Stimulated activated CD8-positive, alpha-beta memory T cell treated with anti-CD3 and anti-CD28 coated beads, Interleukin-4, amount 100 ng/mL, for 4 hours (primary cell): ENCODE measurements around the gene HOXB8.

ENCODE experiments used
- DNase-seq, 2 donors: peaks; one replicate each; pipeline ENCODE4 v3.0.0-alpha.2; 2020; ENCODE audit warnings: low read depth in 2 of 2, low spot score in 1 of 2

The HOXB8 gene

DNA sequence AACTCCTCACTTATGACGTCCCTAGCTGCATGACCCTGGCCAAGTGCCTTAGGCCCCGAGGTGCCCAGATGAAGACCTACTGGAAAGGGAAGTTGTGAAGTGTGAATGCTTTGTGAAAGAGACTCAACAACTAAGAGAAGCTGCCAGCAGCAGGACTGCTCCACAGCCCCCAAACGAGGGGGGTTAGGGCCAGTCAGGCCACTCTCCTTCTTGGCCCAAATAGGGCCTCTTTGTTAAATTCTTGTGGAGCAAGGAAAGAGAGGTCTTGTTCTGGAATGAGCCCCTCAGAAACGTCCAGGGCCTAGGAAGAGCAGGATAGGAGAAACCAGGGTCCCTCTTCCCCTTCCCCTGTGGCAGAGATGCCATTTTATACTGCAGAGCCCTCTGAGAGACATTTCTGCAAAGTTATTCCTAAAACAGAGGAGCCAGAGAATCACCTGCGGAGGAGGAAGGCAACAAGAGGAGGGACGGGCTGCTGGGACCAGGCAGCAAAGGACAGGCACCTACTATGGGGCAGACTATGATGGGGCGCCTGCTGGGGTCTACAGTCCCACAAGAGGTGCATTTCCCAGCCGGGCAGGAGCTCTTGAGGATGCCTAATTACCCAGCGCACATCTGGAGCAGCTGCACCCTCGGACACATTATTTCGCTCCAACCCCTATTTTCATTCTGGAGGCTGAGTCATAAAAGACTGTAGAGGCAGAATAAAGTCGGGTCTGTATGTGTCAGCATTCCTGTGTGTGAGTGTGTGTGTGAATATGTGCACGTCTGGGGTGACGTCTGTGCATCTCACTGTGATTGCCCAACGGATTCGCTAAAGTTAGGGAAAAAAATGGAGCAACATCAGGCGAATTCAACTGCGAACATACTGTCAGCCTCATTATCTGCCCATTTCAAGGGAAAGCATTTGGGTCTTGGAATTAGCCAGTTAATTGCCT, 22.5 kb upstream of the HOXB8 start:
- DNase-seq, result no peak

DNA sequence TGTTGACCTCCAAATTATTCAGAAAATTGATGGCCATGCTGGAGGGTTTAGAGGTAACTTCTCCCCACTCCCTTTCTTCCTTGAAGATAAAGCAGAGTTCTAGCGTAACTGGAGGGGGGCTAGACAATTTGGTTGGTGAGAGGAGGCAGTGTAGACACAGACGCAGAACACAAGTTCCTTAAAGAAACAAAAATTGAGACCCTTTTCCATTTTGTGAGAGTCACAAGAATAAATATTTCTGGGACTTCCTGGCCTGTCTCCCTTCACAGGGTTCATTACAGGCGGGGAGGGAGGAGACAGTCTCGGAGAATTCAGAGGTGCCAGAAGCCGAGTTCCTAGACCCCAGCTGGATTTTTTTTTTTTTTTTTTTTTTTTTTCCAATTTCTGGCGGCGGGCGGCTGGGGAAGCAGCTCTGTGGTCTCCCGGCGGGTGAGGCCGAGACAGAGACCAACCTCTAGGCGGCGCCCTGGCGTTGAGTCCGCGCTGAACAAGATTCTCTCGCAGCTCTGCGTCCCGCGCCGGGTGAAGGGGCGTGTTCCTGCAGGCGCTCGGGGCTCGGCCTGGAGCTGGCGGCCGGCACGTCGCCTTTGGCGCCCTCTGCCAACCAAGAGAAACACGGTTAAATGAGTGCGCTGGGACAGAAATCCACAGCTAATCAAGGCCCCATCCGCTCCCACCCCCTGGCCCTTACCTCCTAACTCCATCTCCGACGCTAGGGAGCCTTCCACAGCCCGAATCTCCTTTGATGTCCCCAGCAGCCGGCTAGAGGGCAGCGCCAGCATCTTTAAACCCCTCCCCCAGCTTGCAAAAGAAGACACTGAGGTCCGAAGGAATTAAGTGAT, 21.3 kb upstream of the HOXB8 start:
- DNase-seq, result peak in 1 of 2 donors; percentile 49

DNA sequence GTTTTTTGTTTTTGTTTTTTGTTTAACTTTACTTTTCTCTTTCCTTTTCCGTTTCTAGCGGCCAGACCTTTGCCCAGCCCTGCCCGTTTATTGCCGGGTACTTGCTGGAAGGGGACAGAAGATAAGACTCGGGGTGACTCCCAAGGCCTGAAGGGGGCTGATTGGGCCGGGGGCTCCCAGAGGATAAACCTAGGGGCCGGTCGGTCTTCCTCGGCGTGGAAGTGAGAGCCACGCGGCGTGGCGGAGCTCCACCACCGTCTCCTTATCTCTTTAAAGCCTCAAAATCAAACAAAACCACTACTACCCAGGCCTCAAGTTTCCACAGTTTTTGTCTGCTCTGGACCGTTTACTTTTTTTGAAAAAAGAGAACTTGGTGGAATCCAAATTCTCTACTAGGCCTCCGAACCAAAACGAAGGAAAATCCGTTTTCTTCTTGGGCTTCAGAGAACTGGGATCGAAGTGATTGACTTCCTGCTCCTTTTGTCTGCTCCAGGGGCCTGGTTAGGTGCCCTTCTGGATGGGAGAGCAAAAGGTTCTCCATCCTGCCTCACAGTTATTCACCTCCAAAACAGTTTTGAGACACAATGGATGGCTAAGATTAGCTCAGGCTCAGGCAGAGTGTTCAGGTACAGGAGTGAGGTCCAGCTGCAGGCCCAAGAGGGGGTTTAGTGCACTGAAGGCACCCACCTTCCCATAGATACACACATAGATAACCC, 19.6 kb upstream of the HOXB8 start:
- no peak for DNase-seq

DNA sequence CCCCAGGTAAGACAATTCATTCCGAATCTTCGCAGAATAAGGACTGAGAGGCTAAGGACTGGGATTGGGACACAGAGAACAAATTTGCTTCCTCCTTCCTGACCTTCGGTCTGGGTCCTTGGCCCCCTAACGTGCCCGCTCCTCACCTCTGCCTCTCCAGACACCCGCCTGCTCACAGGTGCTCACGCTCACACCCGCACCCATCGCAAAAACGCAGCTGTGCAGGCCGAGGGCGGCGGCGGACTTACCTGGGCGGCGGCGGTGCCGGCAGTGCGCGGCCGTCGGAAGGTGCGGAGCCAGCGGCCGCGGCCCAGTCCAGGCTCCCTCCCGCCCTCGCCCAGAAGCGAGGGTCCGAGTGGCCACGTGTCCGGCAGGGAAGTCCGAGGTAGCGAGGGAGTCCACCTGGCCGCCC, 18.2 kb upstream of the HOXB8 start:
- DNase-seq, result no peak

DNA sequence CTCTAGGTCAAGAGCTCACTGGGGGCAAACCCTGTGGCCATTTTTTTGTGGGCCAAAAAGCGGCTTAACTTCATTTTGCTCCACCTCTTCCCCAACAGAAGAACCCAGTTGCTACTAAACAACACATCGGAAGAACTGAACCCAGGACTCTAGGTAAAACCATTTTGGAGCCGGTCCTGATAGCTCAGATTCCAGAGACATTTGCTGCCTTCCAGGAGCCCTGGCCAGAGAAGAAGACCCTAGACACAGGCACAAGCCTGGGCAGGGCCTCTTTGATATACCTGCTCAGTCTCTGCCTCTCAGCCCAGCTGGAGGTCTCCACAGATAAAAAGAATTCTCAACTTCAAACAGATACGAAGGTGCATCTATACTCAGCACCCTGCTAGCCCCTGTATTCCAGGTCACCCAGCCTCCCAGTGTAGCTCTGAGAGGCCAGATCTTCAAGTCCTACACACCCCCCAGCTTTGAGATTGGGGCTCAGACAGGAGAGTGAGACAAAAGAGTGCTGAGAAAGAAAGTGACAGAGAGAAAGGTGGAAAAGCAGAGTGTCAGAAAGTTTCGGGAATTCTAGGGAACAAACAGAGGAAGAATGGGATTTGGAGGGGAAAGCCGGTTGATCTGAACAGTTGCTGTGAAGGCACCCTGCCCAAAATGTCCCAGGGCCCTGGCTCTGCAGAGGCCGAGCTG, 17.6 kb upstream of the HOXB8 start:
- no peak for DNase-seq

DNA sequence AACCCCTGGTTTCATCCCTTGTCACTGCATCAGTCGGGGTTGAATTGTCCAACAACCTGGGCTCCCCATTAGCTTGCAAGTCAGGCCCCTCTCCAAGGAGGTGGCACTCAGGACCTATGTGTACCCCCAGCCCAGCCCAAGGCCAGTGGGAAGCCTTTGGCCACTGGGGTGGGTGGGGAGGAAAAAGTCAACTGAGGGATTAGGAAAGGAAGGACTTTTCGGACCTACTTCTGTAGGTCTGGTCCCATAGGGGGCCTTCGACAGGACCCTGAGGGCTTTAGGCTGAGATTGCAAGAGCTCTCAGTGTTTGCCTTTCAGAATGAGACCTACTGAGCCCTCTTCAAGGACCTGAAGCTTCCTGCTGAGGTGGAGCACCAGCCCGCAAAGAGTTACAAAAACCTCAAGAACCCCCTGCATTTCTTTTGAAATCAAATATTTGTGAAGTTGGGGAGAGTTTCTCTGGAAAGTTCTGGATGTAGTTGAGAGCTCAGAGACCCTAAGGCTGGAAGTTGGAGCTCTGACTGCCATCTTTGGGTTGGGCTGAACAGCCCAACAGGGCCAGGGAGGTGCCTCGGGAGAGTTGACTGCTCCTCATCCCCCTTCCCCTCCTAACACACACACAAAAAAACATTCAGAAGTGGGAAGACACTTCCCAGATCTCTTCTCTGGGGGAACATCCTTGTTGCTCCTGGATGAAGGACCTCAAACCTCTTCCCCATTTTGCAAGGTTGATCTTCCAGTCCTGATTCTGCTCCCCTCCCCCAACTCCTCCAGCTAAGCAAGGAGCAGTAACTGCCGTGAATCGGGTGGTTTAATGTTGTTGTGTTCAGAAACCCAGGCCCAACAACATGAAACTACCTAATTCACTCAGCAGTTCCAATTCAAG, 16.8 kb upstream of the HOXB8 start:
- DNase-seq, result no peak

DNA sequence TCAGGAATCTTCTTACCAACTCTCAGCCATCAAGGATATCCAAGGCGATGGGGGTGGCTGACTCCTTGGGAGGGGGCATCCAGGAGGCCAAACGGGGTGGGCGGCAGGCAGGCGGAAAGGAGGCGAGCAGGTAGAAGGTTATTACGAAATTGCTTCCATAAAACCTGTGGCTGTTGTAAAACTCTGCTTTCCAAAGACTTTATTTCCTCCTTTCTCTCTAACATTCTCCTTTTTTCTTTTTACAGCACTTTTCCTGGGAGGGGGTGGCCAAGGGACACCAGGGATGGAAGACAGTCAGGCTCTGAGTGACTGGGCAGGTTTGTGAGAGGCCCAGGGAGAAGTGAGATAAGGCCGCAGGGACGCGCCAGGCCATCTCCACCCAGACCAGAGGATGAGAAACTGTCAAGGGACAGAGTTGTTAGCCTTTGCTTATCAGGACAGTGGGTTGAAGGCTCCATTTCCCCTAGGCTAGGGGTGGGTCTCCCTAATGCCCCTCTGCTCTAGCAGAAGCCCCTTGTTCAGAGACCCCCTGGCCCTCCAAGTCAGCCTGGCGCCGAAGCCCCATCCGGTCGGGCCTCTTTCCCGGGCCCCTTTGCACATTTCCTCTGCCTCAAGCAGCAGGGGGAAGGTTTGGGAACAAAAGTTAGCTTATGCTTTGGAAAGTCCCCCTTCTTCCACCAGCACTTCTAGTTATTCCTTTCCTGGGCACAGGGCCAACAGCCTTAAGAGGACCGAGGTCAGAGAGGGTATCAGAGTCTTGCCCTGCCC, 16.0 kb upstream of the HOXB8 start:
- no peak for DNase-seq

DNA sequence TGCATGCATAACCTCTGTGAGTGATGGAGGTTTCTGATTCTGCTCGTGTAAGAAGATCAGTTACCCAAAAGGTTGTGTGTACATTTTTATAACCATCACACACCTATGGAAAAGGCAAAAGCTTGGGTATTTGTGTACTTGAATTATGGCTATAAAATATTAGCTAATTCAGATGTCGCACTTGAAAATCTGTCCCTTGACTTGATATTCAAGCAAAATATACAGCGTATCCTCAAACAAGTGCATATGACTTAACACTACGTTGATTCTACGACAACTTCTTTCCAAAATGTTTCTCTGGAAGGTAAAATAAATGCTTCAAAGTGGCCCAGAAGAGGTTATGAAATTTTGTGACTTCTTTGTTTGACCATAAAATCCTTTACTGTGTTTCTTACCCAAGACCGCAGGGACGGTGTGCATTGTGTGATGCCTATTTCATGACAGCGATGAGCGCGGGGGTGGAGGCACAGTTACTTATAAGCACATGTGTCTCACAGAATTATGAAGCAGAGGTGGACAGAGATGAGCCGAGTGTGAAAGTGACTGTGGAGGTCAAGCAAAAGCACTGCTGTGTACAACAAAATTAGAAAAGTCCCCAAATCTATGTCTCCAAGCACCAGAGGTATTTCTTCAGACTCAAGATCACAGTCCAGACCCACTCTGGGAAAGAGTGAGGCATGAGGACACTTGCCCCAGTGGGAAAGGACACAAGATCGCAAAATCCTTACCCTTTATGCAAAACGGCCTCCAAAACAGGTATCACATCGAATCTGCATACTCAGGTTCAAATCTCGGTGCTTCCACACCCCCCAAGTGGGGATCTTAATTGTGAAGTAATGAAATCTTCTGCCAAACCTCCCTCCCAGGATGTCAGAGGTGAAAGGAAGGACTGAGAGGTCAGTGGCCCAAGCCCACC, 15.2 kb upstream of the HOXB8 start:
- no peak for DNase-seq

DNA sequence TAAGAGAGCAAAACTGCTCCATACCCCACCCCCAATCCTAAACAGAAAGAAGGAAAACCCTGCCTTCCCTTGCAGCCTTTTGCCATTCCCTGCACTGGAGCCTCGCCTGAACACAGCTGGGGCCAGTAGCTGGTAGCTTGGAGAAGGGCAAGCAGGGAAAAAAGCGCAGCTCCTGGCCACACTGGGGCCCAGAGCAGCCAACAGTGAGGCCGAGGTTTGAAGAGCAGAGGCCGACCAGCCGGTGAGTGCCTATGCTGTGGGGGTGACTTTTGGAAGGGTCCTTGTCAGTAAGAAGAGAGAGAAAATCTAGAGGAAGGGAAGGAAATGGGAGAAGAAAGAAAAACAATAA, 14.3 kb upstream of the HOXB8 start:
- DNase-seq, result no peak

DNA sequence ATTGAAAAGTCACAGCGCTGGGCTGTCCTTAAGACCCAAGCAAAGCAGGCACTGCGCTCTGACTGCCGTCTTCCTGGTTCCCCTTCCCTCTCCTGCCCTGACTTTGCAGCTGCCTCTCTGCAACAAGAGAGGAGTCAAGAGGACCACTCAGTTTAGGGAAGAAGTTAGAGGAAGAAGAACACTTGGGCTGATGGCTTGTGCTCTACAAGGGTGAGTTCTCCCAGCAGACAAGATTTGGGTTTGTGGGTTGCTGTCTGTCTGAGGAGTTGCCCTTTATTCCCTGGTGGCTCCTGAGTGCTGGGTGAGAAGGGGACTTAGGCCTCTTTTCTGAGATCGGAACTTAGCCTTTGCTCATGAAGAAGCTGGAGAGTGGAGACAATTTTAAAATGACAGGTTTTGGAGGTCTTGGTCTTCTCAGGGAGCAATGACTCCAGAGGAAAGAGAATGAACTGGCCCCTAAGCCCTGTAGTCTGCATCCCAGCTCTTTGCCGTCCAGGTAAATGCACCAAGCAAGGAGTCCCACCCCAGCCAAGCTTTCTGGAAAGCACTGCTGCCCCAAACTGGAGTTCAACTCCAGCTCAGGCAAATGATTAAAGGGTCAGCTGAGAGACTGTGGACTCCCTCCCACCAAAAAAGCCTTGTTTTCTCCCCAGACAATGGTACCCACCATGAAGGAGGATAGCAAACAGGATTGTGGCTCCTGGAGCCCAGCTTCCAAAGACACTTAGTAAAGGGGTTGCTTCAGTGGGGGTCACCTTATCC, 13.7 kb upstream of the HOXB8 start:
- no peak for DNase-seq

DNA sequence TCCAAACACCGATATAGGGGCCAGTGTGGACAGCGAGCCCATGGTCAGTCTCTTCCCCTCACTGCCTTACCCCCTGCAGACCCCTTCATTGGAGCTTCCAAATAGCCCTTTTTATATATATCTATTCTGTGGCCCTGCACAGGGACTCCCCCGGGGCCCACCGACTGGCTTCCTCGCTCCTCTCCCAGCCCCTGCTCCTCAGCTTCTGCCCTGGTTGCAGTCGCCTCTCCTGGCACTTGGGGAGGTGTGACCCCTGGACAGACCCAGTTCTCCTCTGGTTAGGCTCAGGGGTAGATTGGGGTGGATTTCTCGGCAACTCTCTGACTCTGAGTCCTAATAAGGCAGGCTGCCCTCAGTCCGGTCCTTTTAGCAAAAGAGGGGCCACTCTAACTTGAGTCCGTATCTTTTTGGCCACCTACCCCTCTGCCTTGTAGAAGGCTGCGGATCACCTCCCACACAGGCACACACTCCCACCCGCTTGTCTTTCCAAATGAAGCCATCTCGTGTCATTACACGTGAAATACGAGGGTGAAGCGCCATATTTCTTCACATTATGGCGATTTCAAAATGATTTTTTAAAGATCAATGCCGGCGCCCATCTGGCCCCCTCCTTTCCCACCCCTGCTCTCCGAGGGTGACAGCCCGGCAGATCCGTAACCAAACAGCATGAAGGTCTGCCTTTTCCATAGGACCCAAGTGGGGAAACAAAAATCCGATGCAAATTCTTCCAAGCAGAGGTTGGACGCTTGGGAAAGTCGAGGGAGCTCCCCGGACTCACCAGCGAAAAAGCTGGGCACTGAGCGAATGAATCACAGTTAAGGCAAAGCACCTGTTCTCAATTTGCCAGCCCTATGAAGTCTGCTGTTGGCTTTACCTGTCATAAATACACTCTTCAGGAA, 12.8 kb upstream of the HOXB8 start:
- DNase-seq, result no peak

DNA sequence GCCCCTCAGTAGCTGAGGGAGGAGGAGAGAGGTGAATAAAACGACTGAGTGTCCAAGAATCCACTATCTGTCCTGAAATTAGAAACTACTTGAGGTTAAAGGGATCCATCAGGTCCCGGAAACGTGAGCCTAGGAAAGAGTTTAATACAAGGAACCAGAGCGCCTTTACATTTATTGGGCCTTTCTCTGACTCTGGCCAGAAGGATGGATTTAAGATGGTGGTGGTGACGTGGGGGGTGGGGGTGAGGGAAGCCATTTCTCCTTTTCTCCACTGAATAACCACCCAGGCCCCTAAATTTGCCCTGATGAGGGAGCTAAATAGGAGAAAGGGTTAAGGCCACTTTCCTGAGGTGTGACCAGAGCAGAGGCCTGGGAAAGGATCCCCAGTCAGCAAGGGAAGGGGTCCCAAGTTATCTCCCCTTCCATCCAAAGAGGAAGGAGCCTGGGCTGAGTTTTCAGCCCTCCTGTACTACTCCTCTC, 12.1 kb upstream of the HOXB8 start:
- no peak for DNase-seq

DNA sequence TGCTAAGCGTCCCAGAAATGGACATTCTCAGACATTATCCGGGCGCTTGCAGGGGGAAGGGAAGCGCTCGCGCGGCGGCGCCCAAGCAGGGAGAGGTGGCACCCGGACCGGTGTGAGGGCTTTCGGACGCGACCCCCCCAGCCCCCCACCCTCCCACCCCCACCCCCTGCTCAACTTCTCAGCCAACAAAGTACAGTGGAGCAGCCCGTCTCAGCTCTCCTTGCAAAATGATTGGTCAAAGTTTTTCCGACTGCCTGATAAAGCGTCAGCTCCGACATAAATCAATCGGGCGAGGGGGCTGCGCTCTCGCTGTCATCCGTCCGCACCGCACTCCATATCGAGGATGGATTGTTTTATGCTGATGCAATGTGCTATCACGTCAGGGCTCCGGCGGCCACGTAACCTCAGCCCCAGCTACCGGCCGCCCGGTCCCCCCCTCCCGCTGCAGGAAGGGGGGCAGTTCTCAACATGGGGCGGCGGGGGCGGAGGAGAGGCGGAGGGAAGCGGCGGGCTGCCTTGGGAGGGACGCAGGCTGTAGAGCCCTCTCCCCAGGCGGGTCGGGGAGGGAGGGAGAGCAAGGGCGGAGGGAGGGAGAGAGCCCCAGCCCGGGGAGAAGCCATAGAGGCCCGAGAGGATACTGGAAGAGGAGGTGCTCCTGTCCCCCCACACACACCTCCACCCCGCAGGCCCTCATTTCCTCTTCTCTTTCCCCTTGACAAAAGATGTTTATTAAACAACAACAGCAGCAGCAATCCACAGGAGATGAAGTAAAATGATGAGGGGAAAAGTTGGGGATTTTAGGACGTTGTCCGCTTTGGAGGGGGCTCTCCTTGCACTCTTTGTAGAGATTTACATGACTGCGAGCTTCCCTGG, 11.4 kb upstream of the HOXB8 start, which contains the start of gene HOXB9:
TSS of gene HOXB9 (minus strand) at position 114 of the 873 bp plus-strand sequence. CDS start at position 25, 89 bp downstream.
- DNase-seq, result peak in 1 of 2 donors; percentile 44

DNA sequence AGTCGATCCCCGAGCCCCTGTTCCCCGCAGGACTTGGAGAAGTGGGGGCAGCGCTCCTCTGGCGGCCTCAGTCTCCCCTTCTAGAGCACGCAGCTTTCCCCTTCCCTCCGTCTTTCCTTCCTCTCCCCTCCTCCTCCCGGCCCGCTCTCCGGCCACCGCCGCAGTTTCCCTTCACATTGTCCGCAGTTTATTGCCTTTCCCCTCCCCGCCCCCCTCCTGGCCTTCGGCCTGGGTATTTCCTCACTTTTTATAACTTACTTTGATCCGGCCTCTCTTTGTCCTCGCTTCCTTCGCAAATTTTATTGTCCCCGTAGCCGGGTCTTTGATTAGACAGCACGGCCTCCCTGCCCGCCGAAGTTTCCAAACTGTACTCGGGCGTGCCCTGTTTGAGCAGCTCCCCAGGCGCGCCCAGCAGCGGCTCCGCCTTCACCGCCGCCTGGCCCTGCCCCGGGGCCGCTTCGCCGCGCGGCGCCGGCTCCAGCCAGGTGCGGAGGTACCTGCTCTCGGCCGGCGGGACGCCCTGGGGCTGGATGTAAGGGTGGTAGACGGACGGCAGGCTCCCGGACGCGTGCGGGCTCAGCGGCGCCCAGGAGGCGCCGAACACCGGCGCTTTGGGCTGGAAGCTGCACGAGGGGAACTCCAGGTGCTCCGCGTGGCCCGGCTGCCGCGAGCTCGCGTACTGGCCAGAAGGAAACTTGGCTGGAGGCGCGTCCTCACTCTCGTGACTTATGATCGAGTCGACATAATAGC, 10.6 kb upstream of the HOXB8 start:
- no peak for DNase-seq
